ENCODE data around the gene PXK.

- TF ChIP-seq POLR2A (IDR thresholded peaks at IDR 0.05): no peak
- TF ChIP-seq, protein P1, sequence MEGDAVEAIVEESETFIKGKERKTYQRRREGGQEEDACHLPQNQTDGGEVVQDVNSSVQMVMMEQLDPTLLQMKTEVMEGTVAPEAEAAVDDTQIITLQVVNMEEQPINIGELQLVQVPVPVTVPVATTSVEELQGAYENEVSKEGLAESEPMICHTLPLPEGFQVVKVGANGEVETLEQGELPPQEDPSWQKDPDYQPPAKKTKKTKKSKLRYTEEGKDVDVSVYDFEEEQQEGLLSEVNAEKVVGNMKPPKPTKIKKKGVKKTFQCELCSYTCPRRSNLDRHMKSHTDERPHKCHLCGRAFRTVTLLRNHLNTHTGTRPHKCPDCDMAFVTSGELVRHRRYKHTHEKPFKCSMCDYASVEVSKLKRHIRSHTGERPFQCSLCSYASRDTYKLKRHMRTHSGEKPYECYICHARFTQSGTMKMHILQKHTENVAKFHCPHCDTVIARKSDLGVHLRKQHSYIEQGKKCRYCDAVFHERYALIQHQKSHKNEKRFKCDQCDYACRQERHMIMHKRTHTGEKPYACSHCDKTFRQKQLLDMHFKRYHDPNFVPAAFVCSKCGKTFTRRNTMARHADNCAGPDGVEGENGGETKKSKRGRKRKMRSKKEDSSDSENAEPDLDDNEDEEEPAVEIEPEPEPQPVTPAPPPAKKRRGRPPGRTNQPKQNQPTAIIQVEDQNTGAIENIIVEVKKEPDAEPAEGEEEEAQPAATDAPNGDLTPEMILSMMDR (IDR thresholded peaks at IDR 0.05): no peak
- TF ChIP-seq EP300 (IDR thresholded peaks at IDR 0.05): no peak
These were observed 9.9 kb upstream of the PXK start for GRCh38 chr3:58322793-58323192.

All from tibial nerve (tissue), 4 donors.